GM21360 (cell line): Measurements from ENCODE around the gene TOMM40.
A peak's percentile ranks its signal among the peaks of the same experiment; 100 is the strongest.
"Not testable (repeated sequence)": the region's sequence is repeated elsewhere in the genome, so short reads cannot be mapped to it uniquely, and the experiment has no call there.

ENCODE experiments used
- ATAC-seq: cut with Tn5 transposase; IDR thresholded peaks from one replicate; pipeline ENCODE4 v1.9.1; 2021; ENCODE audit warnings: mild to moderate bottlenecking, moderate library complexity; ENCODE audit not compliant: unreplicated experiment

Gene TOMM40

GRCh38 chr19:44869733-44870470, 21.2 kb upstream of the TOMM40 start:
- ATAC-seq, result no peak

- ATAC-seq, result no peak
These were observed 19.2 kb upstream of the TOMM40 start for GRCh38 chr19:44871809-44872208.

- ATAC-seq, result no peak
These were observed 18.4 kb upstream of the TOMM40 start for GRCh38 chr19:44872661-44873060.

- ATAC-seq, result no peak
These were observed 16.7 kb upstream of the TOMM40 start for GRCh38 chr19:44874317-44874716.

GRCh38 chr19:44875666-44876451, 15.2 kb upstream of the TOMM40 start:
- ATAC-seq, result no peak

GRCh38 chr19:44876930-44877535, 14.0 kb upstream of the TOMM40 start:
- no peak for ATAC-seq

- no peak for ATAC-seq
These were observed 12.8 kb upstream of the TOMM40 start for GRCh38 chr19:44878120-44878865.

- ATAC-seq, result no peak
These were observed 11.6 kb upstream of the TOMM40 start for GRCh38 chr19:44879309-44880065.

GRCh38 chr19:44882063-44882462, 9.0 kb upstream of the TOMM40 start:
- ATAC-seq, result no peak

GRCh38 chr19:44882619-44883397, 8.2 kb upstream of the TOMM40 start:
- ATAC-seq, result not testable (repeated sequence)

- ATAC-seq, result no peak
These were observed 7.1 kb upstream of the TOMM40 start for GRCh38 chr19:44883922-44884321.

- ATAC-seq, result no peak
These were observed 6.5 kb upstream of the TOMM40 start for GRCh38 chr19:44884566-44884965.

GRCh38 chr19:44886141-44886540, 4.9 kb upstream of the TOMM40 start:
- ATAC-seq, result no peak

- no peak for ATAC-seq
These were observed 3.4 kb upstream of the TOMM40 start for GRCh38 chr19:44887648-44888047.

- not testable (repeated sequence) for ATAC-seq
These were observed 2.7 kb upstream of the TOMM40 start for GRCh38 chr19:44888335-44888734.

GRCh38 chr19:44889830-44890365, 1.2 kb upstream of the TOMM40 start:
- ATAC-seq, result no peak

GRCh38 chr19:44890366-44891015, 563 bp upstream of the TOMM40 start:
- ATAC-seq, result peak; percentile 73

GRCh38 chr19:44892932-44893331, 1.9 kb downstream of the TOMM40 start:
- ATAC-seq, result no peak
